ENCODE measurements around the gene RNF213.

RNF213 gene

DNA sequence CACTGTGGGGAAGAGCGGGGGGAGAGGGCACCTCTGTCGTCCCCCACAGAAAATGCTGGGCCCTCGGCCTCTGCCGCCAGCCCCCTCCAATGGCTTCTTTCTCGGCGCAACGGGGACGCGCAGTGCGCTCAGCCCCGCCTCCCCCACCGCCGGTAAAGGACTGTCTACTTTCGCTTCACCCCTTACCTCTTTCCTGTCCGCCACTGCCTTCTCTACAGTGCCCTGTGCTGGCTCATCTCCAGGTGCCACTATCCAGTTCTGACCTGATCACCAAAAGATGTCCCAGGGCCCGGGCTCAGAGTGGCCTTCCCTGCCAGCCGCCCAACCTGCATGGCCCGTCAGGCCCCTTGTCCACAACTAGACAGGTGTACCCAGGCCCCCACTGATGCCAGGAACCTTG is 161.6 kb downstream of the RNF213 start:
- H3K4me3 ChIP-seq (ENCODE audit: low read depth, low read length): no peak overlapping the region
- in situ Hi-C loops (cut with HindIII; ENCODE audit: low sequenced_read_pairs): no loop called here
- TF ChIP-seq, protein P1, sequence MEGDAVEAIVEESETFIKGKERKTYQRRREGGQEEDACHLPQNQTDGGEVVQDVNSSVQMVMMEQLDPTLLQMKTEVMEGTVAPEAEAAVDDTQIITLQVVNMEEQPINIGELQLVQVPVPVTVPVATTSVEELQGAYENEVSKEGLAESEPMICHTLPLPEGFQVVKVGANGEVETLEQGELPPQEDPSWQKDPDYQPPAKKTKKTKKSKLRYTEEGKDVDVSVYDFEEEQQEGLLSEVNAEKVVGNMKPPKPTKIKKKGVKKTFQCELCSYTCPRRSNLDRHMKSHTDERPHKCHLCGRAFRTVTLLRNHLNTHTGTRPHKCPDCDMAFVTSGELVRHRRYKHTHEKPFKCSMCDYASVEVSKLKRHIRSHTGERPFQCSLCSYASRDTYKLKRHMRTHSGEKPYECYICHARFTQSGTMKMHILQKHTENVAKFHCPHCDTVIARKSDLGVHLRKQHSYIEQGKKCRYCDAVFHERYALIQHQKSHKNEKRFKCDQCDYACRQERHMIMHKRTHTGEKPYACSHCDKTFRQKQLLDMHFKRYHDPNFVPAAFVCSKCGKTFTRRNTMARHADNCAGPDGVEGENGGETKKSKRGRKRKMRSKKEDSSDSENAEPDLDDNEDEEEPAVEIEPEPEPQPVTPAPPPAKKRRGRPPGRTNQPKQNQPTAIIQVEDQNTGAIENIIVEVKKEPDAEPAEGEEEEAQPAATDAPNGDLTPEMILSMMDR (IDR thresholded peaks at IDR 0.05; ENCODE audit: low read depth, low read length): no peak
- DNase-seq (ENCODE audit: low read depth, low spot score): no peak

DNA sequence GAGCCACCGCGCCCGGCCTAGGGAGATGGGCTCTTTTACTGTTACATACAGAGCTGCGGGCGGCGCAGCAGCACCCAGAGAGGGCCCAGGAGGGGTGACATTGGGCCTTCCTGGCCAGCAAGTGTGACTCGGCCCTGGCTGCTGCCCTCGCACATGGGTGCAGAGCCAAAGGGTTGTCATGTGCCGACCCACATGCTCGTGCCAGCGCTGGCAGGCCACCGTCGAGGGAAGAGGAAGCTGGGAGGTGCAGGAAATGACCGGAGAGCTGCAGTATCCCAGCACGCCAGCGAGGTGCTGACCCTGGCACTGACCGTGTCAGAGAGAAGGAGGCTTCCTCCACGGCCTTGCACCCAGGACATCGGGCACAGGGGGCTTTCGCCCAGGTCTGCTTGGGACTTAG is 162.3 kb downstream of the RNF213 start:
- in situ Hi-C loops (cut with HindIII; ENCODE audit: low sequenced_read_pairs): no loop called here
- no peak for DNase-seq (ENCODE audit: low read depth, low spot score)
- TF ChIP-seq, protein P1 (IDR thresholded peaks at IDR 0.05; ENCODE audit: low read depth, low read length): no peak
- H3K4me3 ChIP-seq (ENCODE audit: low read depth, low read length): no peak overlapping the region

DNA sequence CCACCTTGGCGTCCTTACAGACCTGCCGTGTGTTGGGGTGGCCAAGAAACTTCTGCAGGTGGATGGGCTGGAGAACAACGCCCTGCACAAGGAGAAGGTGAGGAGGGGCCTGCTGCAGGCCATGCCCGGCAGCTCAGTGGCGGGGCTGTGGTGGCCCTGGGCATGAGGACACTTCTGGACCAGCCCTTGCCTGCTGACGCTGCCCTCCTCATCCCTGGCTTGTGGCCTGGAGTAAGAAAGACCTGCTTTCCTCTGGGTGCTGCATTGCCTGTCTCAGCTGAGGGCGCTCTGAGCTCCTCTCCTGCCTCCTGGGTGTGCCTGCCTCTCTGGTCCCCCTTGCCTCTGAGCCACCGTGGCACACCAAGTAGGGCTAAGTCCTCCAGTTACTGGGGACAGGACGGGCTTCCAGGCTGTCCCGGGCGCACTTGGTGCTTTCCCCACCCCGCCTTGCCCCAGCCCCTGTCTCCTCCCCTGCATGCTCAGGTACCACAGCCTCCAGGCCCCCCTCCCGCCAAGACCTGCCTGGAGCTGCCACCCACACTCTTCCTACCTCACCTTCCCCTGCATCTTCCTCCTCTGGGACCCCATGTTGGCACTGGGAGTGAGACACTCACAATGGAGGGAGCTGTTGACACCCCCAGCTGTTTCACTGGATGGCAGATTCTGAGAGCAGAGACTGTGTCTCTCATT is 163.0 kb downstream of the RNF213 start:
- in situ Hi-C loops (cut with HindIII; ENCODE audit: low sequenced_read_pairs): no loop called here
- H3K4me3 ChIP-seq (ENCODE audit: low read depth, low read length): no peak overlapping the region
- DNase-seq (ENCODE audit: low read depth, low spot score): no peak
- TF ChIP-seq, protein P1 (IDR thresholded peaks at IDR 0.05; ENCODE audit: low read depth, low read length): no peak

DNA sequence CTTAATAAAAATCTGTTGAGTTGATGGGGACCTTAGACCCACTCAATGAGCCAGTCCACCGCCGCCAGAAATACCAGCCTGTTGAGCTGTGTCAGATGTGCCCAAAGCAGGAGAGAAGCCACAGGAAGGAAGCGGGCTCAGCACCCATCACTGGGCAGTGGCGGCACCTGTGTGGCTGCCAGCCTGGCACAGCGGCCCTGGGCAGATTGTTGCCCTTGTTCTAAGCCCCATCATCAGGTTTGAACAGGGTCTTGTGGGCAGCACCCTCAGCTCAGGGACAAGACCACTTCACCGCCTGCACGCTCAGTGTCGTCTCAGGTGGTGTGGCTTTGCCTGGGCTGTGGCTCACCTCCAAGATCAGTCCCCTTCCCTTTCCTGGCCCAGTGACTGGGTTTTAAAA is 163.6 kb downstream of the RNF213 start:
- in situ Hi-C loops (cut with HindIII; ENCODE audit: low sequenced_read_pairs): no loop called here
- TF ChIP-seq, protein P1 (IDR thresholded peaks at IDR 0.05; ENCODE audit: low read depth, low read length): no peak
- H3K4me3 ChIP-seq (ENCODE audit: low read depth, low read length): no peak overlapping the region
- DNase-seq (ENCODE audit: low read depth, low spot score): no peak

DNA sequence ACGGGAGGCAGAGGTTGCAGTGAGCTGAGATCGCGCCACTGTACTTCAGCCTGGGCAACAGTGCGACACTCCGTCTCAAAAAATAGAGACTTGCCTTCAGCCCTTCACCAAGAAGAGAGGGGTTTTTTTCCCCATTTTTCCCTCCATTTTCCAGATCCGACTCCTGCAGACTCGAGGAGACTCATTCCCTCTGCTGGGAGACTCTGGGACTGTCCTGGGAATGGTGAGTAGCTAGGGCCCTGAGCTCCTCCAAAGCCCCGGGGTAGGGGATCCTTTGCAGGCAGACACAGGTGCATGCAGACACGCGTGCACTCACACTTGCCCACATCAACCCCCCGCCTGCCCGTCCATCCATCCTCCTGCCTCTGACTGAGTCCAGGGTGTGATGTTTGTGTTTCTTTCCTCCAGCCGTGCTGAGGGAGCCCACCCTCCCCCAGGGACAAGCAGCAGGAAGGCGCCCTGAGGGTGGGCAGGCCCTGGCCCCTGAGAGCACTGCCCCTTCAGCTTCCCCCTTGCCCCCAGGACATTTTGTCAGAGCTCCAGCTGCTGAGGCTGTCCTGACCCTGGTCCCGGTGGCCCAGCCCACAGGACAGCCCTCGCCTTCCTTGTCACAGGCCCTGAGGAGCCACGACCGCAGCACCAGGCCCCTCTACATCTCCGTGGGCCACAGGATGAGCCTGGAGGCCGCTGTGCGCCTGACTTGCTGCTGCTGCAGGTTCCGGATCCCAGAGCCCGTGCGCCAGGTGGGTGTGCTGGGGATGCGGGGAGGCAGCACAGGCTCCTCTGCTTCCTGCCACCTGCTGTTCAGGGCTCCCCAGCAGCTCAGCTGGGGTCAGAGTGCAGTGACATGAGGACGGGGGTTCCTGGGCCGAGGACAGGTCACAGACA is 164.5 kb downstream of the RNF213 start:
- no peak for DNase-seq (ENCODE audit: low read depth, low spot score)
- in situ Hi-C loops (cut with HindIII; ENCODE audit: low sequenced_read_pairs): no loop called here
- TF ChIP-seq, protein P1 (IDR thresholded peaks at IDR 0.05; ENCODE audit: low read depth, low read length): no peak
- no peak overlapping the region for H3K4me3 ChIP-seq (ENCODE audit: low read depth, low read length)

DNA sequence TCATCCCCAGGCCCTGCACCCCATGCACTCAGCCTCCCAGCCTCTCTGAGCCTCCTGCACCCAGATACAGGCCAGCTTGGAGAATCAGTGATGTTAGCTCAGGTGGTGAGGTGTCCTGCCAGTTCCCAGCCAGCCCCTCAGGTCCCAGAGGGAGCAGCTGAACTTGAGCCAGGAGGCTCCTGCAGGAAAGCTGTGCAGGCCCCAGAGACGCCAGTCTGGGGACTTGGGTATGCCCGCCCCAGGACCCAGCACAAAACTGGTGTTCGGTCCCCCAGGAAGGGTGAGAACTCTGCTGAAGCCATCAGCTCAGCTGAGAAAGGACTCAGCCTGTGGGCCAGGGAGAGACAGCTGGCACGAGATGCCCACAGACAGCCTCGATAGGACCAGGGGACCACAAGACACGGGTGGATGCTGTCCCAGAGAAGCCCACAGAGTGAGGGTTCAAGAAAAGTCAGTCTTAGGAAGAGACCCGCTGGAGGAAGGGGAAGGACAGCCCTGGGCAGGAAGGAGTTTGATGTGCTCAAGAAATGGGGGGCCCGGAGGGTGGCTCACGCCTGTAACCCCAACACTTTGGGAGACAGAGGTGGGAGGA is 165.3 kb downstream of the RNF213 start:
- no peak for DNase-seq (ENCODE audit: low read depth, low spot score)
- in situ Hi-C loops (cut with HindIII; ENCODE audit: low sequenced_read_pairs): no loop called here
- TF ChIP-seq, protein P1 (IDR thresholded peaks at IDR 0.05; ENCODE audit: low read depth, low read length): no peak
- no peak overlapping the region for H3K4me3 ChIP-seq (ENCODE audit: low read depth, low read length)

Measured in astrocyte of the spinal cord (primary cell).